Skeletal muscle tissue (tissue), 4 donors: ENCODE data around the gene PDGFA. TPM values are rescaled to one million over a fixed set of nuclear protein-coding genes. Genes with fewer than 3 reads are reported as not detected.

ENCODE experiments used
- H3K27ac ChIP-seq: one replicate; pipeline ENCODE4 v1.7.0; 2013; ENCODE audit warnings: mild to moderate bottlenecking, low read depth, low read length, inconsistent platforms
- H3K27me3 ChIP-seq, 3 donors: one replicate each; pipeline ENCODE4 v1.7.0; 2013; ENCODE audit warnings: low read length in 3 of 3; ENCODE audit not compliant: control insufficient read depth in 3 of 3, insufficient read depth in 3 of 3
- H3K36me3 ChIP-seq, 3 donors: one replicate each; pipeline ENCODE4 v1.7.0; 2013; ENCODE audit warnings: low read length in 3 of 3; ENCODE audit not compliant: control insufficient read depth in 3 of 3, insufficient read depth in 3 of 3
- H3K4me1 ChIP-seq, 3 donors: one replicate each; pipeline ENCODE4 v1.7.0; 2013; ENCODE audit warnings: low read length in 3 of 3, mild to moderate bottlenecking in 3 of 3; ENCODE audit not compliant: control insufficient read depth in 3 of 3, insufficient read depth in 3 of 3
- H3K4me3 ChIP-seq, 3 donors: one replicate each; pipeline ENCODE4 v1.7.0; 2013; ENCODE audit warnings: low read length in 3 of 3
- H3K9ac ChIP-seq, 3 donors: one replicate each; pipeline ENCODE4 v1.7.0; 2013; ENCODE audit warnings: low read length in 3 of 3, mild to moderate bottlenecking in 3 of 3, moderate library complexity in 2 of 3, low read depth in 1 of 3
- H3K9me3 ChIP-seq, 3 donors: one replicate each; pipeline ENCODE4 v1.7.0; 2013; ENCODE audit warnings: low read length in 3 of 3; ENCODE audit not compliant: control insufficient read depth in 3 of 3
- total RNA-seq: library from RNA; depleted of rRNA; stranded (reverse); fragments of >200 nt; gene quantifications from one replicate; pipeline ENCODE4 v1.2.3, GENCODE V29; 2014
- donor health status: Osteomylitis.

The PDGFA gene
- total RNA-seq = 44.4 TPM

- Histone ChIP-seq H3K4me1 (peaks cover 17 to 39% (median 33%) of the 10 kb centered on the region in 3 donors), H3K9me3 (no peaks in the 10 kb centered on the region), H3K27ac (peak within 1 kb of the TSS; percentile 91), H3K4me3 (peak within 1 kb of the TSS; percentile 79 to 80 (median 80)), H3K9ac (peak within 1 kb of the TSS; percentile 84 to 92 (median 87)), H3K27me3 (peaks cover 0 to 2% (median 0%) of the 10 kb centered on the region in 3 donors), H3K36me3 (no peaks in the 10 kb centered on the region)
Measured at GRCh38 chr7:519484-520390, at the start of gene PDGFA. TSS of gene PDGFA (minus strand) at chr7:519846. CDS start at chr7:519001, 845 bp downstream.

- peak overlapping the region in 1 of 3 donors; percentile 29 for H3K4me3 ChIP-seq
- no peaks in the 10 kb centered on the region for H3K9me3 ChIP-seq
- no peaks in the 10 kb centered on the region for H3K36me3 ChIP-seq
- H3K4me1 ChIP-seq = peaks cover 32 to 59% (median 51%) of the 10 kb centered on the region in 3 donors
- peaks cover 13 to 29% (median 15%) of the 10 kb centered on the region in 3 donors for H3K27me3 ChIP-seq
- H3K27ac ChIP-seq = peak overlapping the region; percentile 63
- H3K9ac ChIP-seq = peak overlapping the region in 1 of 3 donors; percentile 16
Measured at GRCh38 chr7:568031-568951, 48.6 kb upstream of the PDGFA start.

GRCh38 chr7:567305-567883 is 47.7 kb upstream of the PDGFA start:
- no peak overlapping the region for H3K4me3 ChIP-seq
- H3K36me3 ChIP-seq = no peaks in the 10 kb centered on the region
- no peaks in the 10 kb centered on the region for H3K9me3 ChIP-seq
- H3K4me1 ChIP-seq = peaks cover 30 to 54% (median 48%) of the 10 kb centered on the region in 3 donors
- H3K9ac ChIP-seq = no peak overlapping the region
- H3K27ac ChIP-seq = no peak overlapping the region
- peaks cover 8 to 20% (median 9%) of the 10 kb centered on the region in 3 donors for H3K27me3 ChIP-seq

GRCh38 chr7:566100-566499 is 46.5 kb upstream of the PDGFA start:
- Histone ChIP-seq H3K27ac (no peak overlapping the region), H3K9me3 (no peaks in the 10 kb centered on the region), H3K36me3 (no peaks in the 10 kb centered on the region), H3K4me1 (peaks cover 25 to 50% (median 46%) of the 10 kb centered on the region in 3 donors), H3K4me3 (no peak overlapping the region), H3K27me3 (peaks cover 4 to 16% (median 9%) of the 10 kb centered on the region in 3 donors), H3K9ac (no peak overlapping the region)

GRCh38 chr7:564176-564865 is 44.7 kb upstream of the PDGFA start:
- no peaks in the 10 kb centered on the region for H3K36me3 ChIP-seq
- H3K27ac ChIP-seq = no peak overlapping the region
- peaks cover 23 to 49% (median 46%) of the 10 kb centered on the region in 3 donors for H3K4me1 ChIP-seq
- no peak overlapping the region for H3K9ac ChIP-seq
- no peak overlapping the region for H3K4me3 ChIP-seq
- H3K27me3 ChIP-seq = peaks cover 0 to 10% (median 7%) of the 10 kb centered on the region in 3 donors
- no peaks in the 10 kb centered on the region for H3K9me3 ChIP-seq

GRCh38 chr7:563629-564170 is 44.1 kb upstream of the PDGFA start:
- no peaks in the 10 kb centered on the region for H3K36me3 ChIP-seq
- H3K4me3 ChIP-seq = no peak overlapping the region
- no peaks in the 10 kb centered on the region for H3K9me3 ChIP-seq
- H3K9ac ChIP-seq = no peak overlapping the region
- H3K4me1 ChIP-seq = peaks cover 19 to 46% (median 42%) of the 10 kb centered on the region in 3 donors
- peaks cover 0 to 7% (median 3%) of the 10 kb centered on the region in 3 donors for H3K27me3 ChIP-seq
- no peak overlapping the region for H3K27ac ChIP-seq

- Histone ChIP-seq H3K9ac (no peak overlapping the region), H3K27me3 (peaks cover 0 to 3% (median 2%) of the 10 kb centered on the region in 3 donors), H3K27ac (no peak overlapping the region), H3K9me3 (no peaks in the 10 kb centered on the region), H3K4me1 (peaks cover 13 to 39% (median 35%) of the 10 kb centered on the region in 3 donors), H3K4me3 (no peak overlapping the region), H3K36me3 (no peaks in the 10 kb centered on the region)
Measured at GRCh38 chr7:562789-563628, 43.4 kb upstream of the PDGFA start.

- H3K9ac ChIP-seq = peak overlapping the region in 1 of 3 donors; percentile 16
- H3K4me1 ChIP-seq = peaks cover 11 to 37% (median 33%) of the 10 kb centered on the region in 3 donors
- H3K4me3 ChIP-seq = no peak overlapping the region
- no peaks in the 10 kb centered on the region for H3K9me3 ChIP-seq
- H3K27ac ChIP-seq = no peak overlapping the region
- H3K27me3 ChIP-seq = peaks cover 0 to 3% (median 0%) of the 10 kb centered on the region in 3 donors
- H3K36me3 ChIP-seq = no peaks in the 10 kb centered on the region
Measured at GRCh38 chr7:562374-562675, 42.7 kb upstream of the PDGFA start.
